Uterus (tissue), 2 donors: Measurements from ENCODE around the gene PHF2.

ENCODE experiments used
- POLR2A ChIP-seq, 2 donors: fragments of 450-650 bp; IDR thresholded peaks; one replicate each; pipeline ENCODE4 v1.6.1; 2016; ENCODE audit warnings: antibody characterized with exemption in 2 of 2, mild to moderate bottlenecking in 1 of 2, moderate library complexity in 1 of 2
- TF ChIP-seq, protein P1 (sequence below), 4 experiments: fragments of 200-600 bp in 2 of 4; fragments of 450-650 bp in 2 of 4; sonication (generic) in 2 of 4; IDR thresholded peaks; one replicate each; pipeline ENCODE4 v1.5.1; 2016 to 2019; ENCODE audit warnings: antibody characterized with exemption in 4 of 4, mild to moderate bottlenecking in 2 of 4, moderate library complexity in 1 of 4

- TF ChIP-seq, protein P1, sequence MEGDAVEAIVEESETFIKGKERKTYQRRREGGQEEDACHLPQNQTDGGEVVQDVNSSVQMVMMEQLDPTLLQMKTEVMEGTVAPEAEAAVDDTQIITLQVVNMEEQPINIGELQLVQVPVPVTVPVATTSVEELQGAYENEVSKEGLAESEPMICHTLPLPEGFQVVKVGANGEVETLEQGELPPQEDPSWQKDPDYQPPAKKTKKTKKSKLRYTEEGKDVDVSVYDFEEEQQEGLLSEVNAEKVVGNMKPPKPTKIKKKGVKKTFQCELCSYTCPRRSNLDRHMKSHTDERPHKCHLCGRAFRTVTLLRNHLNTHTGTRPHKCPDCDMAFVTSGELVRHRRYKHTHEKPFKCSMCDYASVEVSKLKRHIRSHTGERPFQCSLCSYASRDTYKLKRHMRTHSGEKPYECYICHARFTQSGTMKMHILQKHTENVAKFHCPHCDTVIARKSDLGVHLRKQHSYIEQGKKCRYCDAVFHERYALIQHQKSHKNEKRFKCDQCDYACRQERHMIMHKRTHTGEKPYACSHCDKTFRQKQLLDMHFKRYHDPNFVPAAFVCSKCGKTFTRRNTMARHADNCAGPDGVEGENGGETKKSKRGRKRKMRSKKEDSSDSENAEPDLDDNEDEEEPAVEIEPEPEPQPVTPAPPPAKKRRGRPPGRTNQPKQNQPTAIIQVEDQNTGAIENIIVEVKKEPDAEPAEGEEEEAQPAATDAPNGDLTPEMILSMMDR (IDR thresholded peaks at IDR 0.05), result no peak
- no peak for TF ChIP-seq POLR2A (IDR thresholded peaks at IDR 0.05)
These were observed 15.1 kb downstream of the PHF2 start for GRCh38 chr9:93591301-93592007.
